ENCODE results near the gene SUMO1.
A peak's percentile ranks its signal among the peaks of the same experiment; 100 is the strongest.
"Not testable (repeated sequence)": the region's sequence is repeated elsewhere in the genome, so short reads cannot be mapped to it uniquely, and the experiment has no call there.

Gene SUMO1

GRCh38 chr2:202238234-202239197, at the start of gene SUMO1:
SUMO1 (minus strand) TSS chr2:202238597; CDS start chr2:202238451, 146 bp downstream.
- TF ChIP-seq CTCF (IDR thresholded peaks at IDR 0.05; ENCODE audit: low read depth, low read length) = no peak
- DNase-seq (ENCODE audit: low read depth in 2 of 2) = peak; percentile 86
- H3K4me3 ChIP-seq (replicated peaks in 1 of 2; ENCODE audit: low read depth in 2 of 2, low read length in 2 of 2) = peak within 1 kb of the TSS; percentile 74 to 91

DNA sequence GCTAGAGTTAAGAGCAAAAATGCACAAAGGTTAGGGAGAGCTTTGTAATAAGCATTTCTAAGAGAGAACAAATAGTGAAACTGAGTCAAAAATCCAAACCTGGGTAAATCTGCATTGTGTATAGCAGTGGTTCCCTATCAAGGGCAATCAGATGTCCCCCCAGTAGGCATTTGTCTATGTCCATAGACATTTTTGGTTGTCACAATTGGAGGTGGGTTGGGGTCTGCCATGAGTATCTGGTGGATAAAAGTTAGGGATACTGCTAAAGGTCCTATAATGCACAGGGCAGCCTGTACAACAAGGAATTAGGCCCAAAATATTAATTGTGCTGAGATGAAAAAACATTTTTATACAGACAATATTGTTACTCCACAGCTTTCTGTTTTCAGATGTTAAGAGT, 48.2 kb upstream of the SUMO1 start:
- no peak for TF ChIP-seq CTCF (IDR thresholded peaks at IDR 0.05; ENCODE audit: low read depth, low read length)
- DNase-seq (ENCODE audit: low read depth in 2 of 2) = no peak

DNA sequence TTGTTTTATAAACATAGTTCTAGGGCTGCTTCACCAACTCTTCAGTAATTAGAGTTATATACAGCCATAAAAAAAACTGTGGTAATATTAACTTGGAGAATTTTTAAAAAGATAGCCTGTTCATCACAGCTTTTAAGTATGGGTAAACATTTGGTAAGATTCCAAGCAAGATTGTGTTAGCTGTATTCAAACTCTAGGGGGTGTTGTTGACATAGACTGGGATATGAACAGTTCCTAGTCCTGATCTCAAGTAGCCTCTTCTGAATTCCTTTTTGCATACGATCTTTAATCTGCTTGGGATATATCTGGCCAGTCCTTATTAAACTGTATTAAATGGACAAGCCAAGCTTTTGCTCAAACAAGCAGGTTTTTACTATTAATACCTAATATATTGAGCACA, 40.5 kb upstream of the SUMO1 start:
- peak; percentile 82 to 88 for DNase-seq (ENCODE audit: low read depth in 2 of 2)
- TF ChIP-seq CTCF (IDR thresholded peaks at IDR 0.05; ENCODE audit: low read depth, low read length) = peak; percentile 65
- H3K4me3 ChIP-seq (replicated peaks in 1 of 2; ENCODE audit: low read depth in 2 of 2, low read length in 2 of 2) = no peak overlapping the region

More for the DNA sequence above, 48.2 kb upstream of the SUMO1 start:
- H3K4me3 ChIP-seq (replicated peaks in 1 of 2; ENCODE audit: low read depth in 2 of 2, low read length in 2 of 2) = no peak overlapping the region

GRCh38 chr2:202278036-202278760, 39.8 kb upstream of the SUMO1 start:
- H3K4me3 ChIP-seq (replicated peaks in 1 of 2; ENCODE audit: low read depth in 2 of 2, low read length in 2 of 2) = no peak overlapping the region
- peak; percentile 74 to 75 for DNase-seq (ENCODE audit: low read depth in 2 of 2)
- TF ChIP-seq CTCF (IDR thresholded peaks at IDR 0.05; ENCODE audit: low read depth, low read length) = no peak

GRCh38 chr2:202276078-202276720, 37.8 kb upstream of the SUMO1 start:
- peak; percentile 32 to 92 for DNase-seq (ENCODE audit: low read depth in 2 of 2)

DNA sequence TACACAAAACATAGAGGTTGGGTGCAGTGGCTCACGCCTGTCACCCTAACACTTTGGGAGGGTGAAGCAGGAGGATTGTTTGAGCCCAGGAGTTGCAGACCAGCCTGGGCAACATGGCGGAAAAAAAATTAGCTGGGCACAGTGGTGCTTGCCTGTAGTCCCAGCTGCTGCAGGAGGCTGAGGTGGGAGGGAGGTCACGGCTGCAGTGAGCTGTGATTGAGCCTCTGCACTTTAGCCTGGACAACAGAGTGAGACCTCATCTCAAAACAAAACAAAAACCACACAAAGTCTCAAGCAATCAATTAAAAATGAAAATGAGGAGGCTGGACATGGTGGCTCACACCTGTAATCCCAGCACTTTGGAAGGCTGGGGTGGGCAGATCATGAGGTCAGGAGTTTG, 32.1 kb upstream of the SUMO1 start:
- DNase-seq (ENCODE audit: low read depth in 2 of 2) = no peak
- TF ChIP-seq CTCF (IDR thresholded peaks at IDR 0.05; ENCODE audit: low read depth, low read length) = no peak
- no peak overlapping the region for H3K4me3 ChIP-seq (replicated peaks in 1 of 2; ENCODE audit: low read depth in 2 of 2, low read length in 2 of 2)

More at GRCh38 chr2:202276078-202276720, 37.8 kb upstream of the SUMO1 start:
- H3K4me3 ChIP-seq (replicated peaks in 1 of 2; ENCODE audit: low read depth in 2 of 2, low read length in 2 of 2) = not testable (repeated sequence)

Measured in cardiac fibroblast (primary cell).